Prostate gland (tissue), 2 donors: ENCODE measurements around the gene CLDN7. TPM values are rescaled to one million over a fixed set of nuclear protein-coding genes. Genes with fewer than 3 reads are reported as not detected.

Source experiments
- DNase-seq: peaks from one replicate; pipeline ENCODE4 v3.0.0-alpha.2; 2019; ENCODE audit warnings: low spot score
- H3K27ac ChIP-seq, 2 donors: fragments of 200-600 bp; sonication (generic); 2 replicates each; pipeline ENCODE4 v1.5.1; 2017 to 2019
- H3K27me3 ChIP-seq: fragments of 200-600 bp; sonication (generic); replicated peaks from 2 replicates; pipeline ENCODE4 v1.5.1; 2019; ENCODE audit not compliant: insufficient read depth
- H3K36me3 ChIP-seq, 2 donors: fragments of 200-600 bp; sonication (generic); 1 replicate in 1 of 2; 2 replicates in 1 of 2; pipeline versions ENCODE4 v1.5.1 to v1.8.1; 2017 to 2019
- H3K4me1 ChIP-seq: fragments of 200-600 bp; sonication (generic); replicated peaks from 2 replicates; pipeline ENCODE4 v1.5.1; 2019
- H3K4me3 ChIP-seq, 2 donors: fragments of 200-600 bp; sonication (generic); 2 replicates each; pipeline ENCODE4 v1.5.1; 2017 to 2019
- H3K9me3 ChIP-seq: fragments of 200-600 bp; sonication (generic); 2 replicates; pipeline ENCODE4 v1.5.1; 2017
- CTCF ChIP-seq, 4 experiments: fragments of 200-600 bp in 2 of 4; fragments of 450-650 bp in 2 of 4; sonication (generic) in 2 of 4; IDR thresholded peaks; 1 replicate in 3 of 4; 2 replicates in 1 of 4; pipeline ENCODE4 v1.5.1; 2016 to 2019; ENCODE audit warnings: antibody characterized with exemption in 4 of 4, mild to moderate bottlenecking in 2 of 4, moderate library complexity in 2 of 4
- POLR2A ChIP-seq: fragments of 450-650 bp; IDR thresholded peaks from one replicate; pipeline ENCODE4 v1.6.1; 2016; ENCODE audit warnings: antibody characterized with exemption, mild to moderate bottlenecking
- POLR2AphosphoS5 ChIP-seq: sonication (generic); formaldehyde crosslinking; IDR thresholded peaks from one replicate; pipeline ENCODE4 v1.6.1; 2017; ENCODE audit warnings: antibody characterized with exemption
- WGBS: methylation state at CpG from one replicate; pipeline ENCODE4 v1.1.5; 2018; 5-methylcytosine and 5-hydroxymethylcytosine counted together
- intact Hi-C: fragments of 100-400 bp; cut with DNase I; formaldehyde crosslinking; loops from one replicate; pipeline ENCODE4 v1.14.2; 2022
- total RNA-seq, 2 donors: library from RNA; depleted of rRNA; stranded (reverse); fragments of >200 nt; gene quantifications; one replicate each; pipeline ENCODE4 v1.1.0, GENCODE V29; 2016

CLDN7 gene
- total RNA-seq, 2 donors from 2014 or later = 42.0 to 45.8 TPM

- no peaks in the 10 kb centered on the region for H3K27me3 ChIP-seq
- DNase-seq = no peak
- H3K9me3 ChIP-seq = no peaks in the 10 kb centered on the region
- peak overlapping the region; percentile 57 to 99 for H3K27ac ChIP-seq
- 61% methylated on average over 15 of the region's 15 CpGs for WGBS
- peaks cover 23% of the 10 kb centered on the region for H3K4me1 ChIP-seq
- intact Hi-C loops = no loop called here
- H3K4me3 ChIP-seq = no peak overlapping the region
- peaks cover 2 to 31% of the 10 kb centered on the region in 2 donors for H3K36me3 ChIP-seq
- TF ChIP-seq POLR2AphosphoS5 (no peak), CTCF (IDR thresholded peaks at IDR 0.05) (no peak), POLR2A (no peak)
These were observed 37.6 kb downstream of the CLDN7 start for GRCh38 chr17:7224661-7225111.

DNA sequence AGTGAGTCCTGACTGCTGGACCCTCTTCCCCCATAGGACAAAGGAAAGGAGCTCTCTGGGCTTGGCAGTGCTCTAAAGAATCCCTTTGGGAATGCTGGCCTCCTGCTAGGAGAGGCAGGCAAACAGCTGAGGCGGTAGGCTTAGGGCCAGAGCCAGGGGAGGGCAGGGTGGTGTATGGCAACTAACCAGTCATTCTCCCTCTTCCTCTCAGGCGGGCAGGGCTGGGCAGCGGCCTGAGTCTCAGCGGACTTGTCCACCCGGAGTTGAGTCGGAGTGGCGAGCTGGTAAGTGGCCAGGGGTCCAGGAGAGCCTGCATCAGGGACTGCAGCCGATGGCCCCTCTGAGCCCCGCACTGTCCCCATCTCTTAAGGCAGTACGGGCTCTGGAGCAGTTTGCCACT is 38.2 kb downstream of the CLDN7 start:
- Histone ChIP-seq H3K27me3 (no peaks in the 10 kb centered on the region), H3K4me3 (no peak overlapping the region), H3K9me3 (no peaks in the 10 kb centered on the region), H3K4me1 (peaks cover 18% of the 10 kb centered on the region), H3K36me3 (peaks cover 2 to 25% of the 10 kb centered on the region in 2 donors), H3K27ac (peak overlapping the region in 1 of 2 donors; percentile 99)
- TF ChIP-seq POLR2A (no peak), POLR2AphosphoS5 (no peak), CTCF (IDR thresholded peaks at IDR 0.05) (no peak)
- no peak for DNase-seq
- WGBS = 77% methylated on average over 10 of the region's 10 CpGs
- intact Hi-C loops = no loop called here

DNA sequence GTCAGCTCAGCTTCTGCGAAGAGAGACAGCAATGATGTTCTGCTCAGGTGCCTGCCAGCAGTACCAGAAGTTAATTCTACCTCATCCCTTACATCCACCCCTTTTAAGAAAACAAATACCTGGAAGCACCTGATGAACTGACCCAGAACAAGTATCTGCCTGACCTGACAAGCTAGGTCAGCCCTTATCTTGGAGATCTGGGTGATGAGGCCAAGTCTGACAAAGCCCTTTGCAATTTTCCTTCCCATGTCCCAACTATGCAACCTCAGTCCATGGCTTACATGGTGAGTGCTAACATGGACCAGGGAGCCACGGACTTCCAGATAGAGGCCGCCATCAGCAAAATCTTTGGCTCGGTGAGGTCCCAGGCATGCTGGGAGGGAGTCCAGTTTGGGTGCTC is 38.9 kb downstream of the CLDN7 start:
- peaks cover 15% of the 10 kb centered on the region for H3K4me1 ChIP-seq
- peaks cover 2 to 21% of the 10 kb centered on the region in 2 donors for H3K36me3 ChIP-seq
- no peak overlapping the region for H3K4me3 ChIP-seq
- H3K27me3 ChIP-seq = no peaks in the 10 kb centered on the region
- DNase-seq = no peak
- intact Hi-C loops = no loop called here
- 69% methylated on average over 4 of the region's 4 CpGs for WGBS
- peak overlapping the region in 1 of 2 donors; percentile 99 for H3K27ac ChIP-seq
- no peaks in the 10 kb centered on the region for H3K9me3 ChIP-seq
- no peak for TF ChIP-seq POLR2A
- TF ChIP-seq POLR2AphosphoS5 = no peak
- no peak for TF ChIP-seq CTCF (IDR thresholded peaks at IDR 0.05)

GRCh38 chr17:7222972-7223292 is 39.3 kb downstream of the CLDN7 start:
- intact Hi-C loops = no loop called here
- no peak overlapping the region for H3K4me3 ChIP-seq

More at GRCh38 chr17:7222972-7223292, 39.3 kb downstream of the CLDN7 start:
- no peak for DNase-seq
- Histone ChIP-seq H3K27me3 (no peaks in the 10 kb centered on the region), H3K36me3 (peaks cover 2 to 20% of the 10 kb centered on the region in 2 donors), H3K9me3 (no peaks in the 10 kb centered on the region), H3K27ac (peak overlapping the region in 1 of 2 donors; percentile 99), H3K4me1 (peaks cover 19% of the 10 kb centered on the region)
- TF ChIP-seq POLR2AphosphoS5 (no peak), POLR2A (no peak), CTCF (IDR thresholded peaks at IDR 0.05) (no peak)
- WGBS = 67% methylated on average over 7 of the region's 7 CpGs
